Hepatocyte (in vitro differentiated cells): ENCODE data around the gene CPT1A.

ENCODE experiments used
- EZH2 ChIP-seq: fragments of 200-600 bp; sonication (generic); IDR thresholded peaks from 2 replicates; pipeline ENCODE4 v1.6.1; 2016; ENCODE audit warnings: antibody characterized with exemption, mild to moderate bottlenecking, borderline replicate concordance
- EZH2phosphoT487 ChIP-seq: fragments of 200-600 bp; sonication (generic); IDR thresholded peaks from one replicate; pipeline ENCODE4 v1.6.1; 2018; ENCODE audit warnings: antibody characterized with exemption, mild to moderate bottlenecking, low read depth, moderate library complexity; ENCODE audit not compliant: unreplicated experiment, severe bottlenecking
- TF ChIP-seq, protein P1 (sequence below): fragments of 200-600 bp; sonication (generic); IDR thresholded peaks from 2 replicates; pipeline ENCODE4 v1.5.1; 2016; ENCODE audit warnings: antibody characterized with exemption, mild to moderate bottlenecking; ENCODE audit not compliant: poor library complexity

- TF ChIP-seq, protein P1, sequence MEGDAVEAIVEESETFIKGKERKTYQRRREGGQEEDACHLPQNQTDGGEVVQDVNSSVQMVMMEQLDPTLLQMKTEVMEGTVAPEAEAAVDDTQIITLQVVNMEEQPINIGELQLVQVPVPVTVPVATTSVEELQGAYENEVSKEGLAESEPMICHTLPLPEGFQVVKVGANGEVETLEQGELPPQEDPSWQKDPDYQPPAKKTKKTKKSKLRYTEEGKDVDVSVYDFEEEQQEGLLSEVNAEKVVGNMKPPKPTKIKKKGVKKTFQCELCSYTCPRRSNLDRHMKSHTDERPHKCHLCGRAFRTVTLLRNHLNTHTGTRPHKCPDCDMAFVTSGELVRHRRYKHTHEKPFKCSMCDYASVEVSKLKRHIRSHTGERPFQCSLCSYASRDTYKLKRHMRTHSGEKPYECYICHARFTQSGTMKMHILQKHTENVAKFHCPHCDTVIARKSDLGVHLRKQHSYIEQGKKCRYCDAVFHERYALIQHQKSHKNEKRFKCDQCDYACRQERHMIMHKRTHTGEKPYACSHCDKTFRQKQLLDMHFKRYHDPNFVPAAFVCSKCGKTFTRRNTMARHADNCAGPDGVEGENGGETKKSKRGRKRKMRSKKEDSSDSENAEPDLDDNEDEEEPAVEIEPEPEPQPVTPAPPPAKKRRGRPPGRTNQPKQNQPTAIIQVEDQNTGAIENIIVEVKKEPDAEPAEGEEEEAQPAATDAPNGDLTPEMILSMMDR = no peak
- TF ChIP-seq EZH2 = no peak
- no peak for TF ChIP-seq EZH2phosphoT487
Measured at GRCh38 chr11:68847395-68847794, 5.7 kb upstream of the CPT1A start.
